Hematopoietic multipotent progenitor cell treated with erythropoietin and hydrocortisone succinate and interleukin-3 and kit ligand, for 8 days (in vitro differentiated cells): Measurements from ENCODE around the gene RNF26.
A peak's percentile ranks its signal among the peaks of the same experiment; 100 is the strongest.

Source experiments
- DNase-seq: peaks from one replicate; pipeline ENCODE4 v3.0.0-alpha.2; 2015

RNF26 gene

GRCh38 chr11:119336744-119337469 is 2.6 kb downstream of the RNF26 start:
- DNase-seq, result no peak

DNA sequence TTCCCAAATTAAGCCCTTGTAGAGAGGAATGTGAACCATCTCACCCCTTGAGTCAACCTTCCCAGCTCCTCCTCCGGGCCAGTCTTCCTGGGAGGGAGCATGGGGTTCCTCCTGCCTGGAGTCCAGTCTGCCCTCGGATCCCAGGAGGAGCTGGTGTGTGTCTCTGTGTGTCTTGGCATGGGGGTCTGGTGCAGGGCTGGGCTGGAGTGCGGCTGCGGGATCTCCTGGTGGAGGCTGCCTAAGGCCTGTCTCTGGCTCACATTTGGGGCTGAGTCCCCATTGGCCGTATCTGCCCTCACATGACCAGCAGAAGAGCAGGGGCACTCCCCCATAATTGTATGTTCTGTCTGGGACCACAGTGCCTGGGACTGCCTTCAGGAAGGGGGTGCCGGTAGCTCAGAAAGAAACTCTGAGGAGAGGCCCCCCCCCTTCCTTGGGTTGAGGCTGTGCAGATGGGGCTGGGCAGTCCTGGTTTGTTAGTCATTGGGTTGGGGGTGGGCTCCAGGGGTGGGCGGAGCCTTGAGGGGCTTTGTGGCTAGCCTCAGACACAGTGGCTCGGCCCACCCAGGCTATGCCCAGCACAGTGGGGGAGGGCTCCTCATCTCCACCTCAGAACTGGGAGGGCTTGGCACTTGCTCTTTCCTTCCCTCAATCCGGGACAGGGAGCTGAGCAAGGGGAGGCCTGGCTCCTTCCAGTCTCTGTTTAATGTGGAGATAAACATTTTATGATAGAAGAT is 3.4 kb downstream of the RNF26 start:
- DNase-seq, result no peak

GRCh38 chr11:119338318-119338890 is 4.1 kb downstream of the RNF26 start:
- DNase-seq, result peak; percentile 77

GRCh38 chr11:119338965-119339588 is 4.8 kb downstream of the RNF26 start:
- no peak for DNase-seq

DNA sequence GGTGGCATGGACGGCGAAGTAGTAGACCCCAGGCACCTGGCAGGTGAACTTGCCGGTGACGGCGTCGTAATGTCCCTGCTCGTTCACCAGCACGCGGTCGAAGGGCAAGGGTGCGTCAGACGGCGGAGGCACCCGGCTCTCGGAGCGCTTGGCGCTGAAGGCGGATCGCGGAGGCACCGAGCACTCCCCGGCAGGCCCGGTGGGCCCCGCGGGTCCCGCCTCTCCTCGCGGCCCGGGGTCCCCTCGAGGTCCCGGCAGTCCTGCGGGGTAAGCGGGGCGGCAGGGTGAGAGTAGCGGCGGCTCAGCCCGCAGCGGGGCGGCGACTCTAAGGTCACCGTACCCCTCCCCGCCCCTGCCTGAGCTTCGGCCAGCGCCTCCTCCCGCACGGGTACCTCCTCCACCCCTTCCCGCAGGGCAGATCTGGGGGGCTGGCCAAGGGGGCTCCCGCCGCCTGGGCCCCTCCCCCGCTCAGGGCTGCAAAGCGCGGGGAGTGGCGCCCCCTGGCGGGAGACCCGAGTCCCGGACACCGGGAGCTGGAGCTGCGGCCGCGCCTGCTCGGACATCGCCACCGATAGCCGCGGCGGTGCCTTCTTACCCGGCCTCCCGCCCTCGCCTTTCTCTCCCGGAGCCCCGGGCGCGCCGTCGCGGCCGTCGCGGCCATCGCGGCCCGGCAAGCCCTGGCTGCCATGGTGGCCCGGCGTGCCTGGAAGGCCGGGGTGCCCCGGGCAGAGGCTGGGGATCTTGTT is 5.4 kb downstream of the RNF26 start:
- DNase-seq, result no peak

GRCh38 chr11:119340335-119341221 is 6.3 kb downstream of the RNF26 start, which contains the start of gene C1QTNF5:
Gene C1QTNF5, minus strand, starts transcription at chr11:119340883. Its CDS starts 486 bp downstream, at chr11:119340397.
- no peak for DNase-seq

DNA sequence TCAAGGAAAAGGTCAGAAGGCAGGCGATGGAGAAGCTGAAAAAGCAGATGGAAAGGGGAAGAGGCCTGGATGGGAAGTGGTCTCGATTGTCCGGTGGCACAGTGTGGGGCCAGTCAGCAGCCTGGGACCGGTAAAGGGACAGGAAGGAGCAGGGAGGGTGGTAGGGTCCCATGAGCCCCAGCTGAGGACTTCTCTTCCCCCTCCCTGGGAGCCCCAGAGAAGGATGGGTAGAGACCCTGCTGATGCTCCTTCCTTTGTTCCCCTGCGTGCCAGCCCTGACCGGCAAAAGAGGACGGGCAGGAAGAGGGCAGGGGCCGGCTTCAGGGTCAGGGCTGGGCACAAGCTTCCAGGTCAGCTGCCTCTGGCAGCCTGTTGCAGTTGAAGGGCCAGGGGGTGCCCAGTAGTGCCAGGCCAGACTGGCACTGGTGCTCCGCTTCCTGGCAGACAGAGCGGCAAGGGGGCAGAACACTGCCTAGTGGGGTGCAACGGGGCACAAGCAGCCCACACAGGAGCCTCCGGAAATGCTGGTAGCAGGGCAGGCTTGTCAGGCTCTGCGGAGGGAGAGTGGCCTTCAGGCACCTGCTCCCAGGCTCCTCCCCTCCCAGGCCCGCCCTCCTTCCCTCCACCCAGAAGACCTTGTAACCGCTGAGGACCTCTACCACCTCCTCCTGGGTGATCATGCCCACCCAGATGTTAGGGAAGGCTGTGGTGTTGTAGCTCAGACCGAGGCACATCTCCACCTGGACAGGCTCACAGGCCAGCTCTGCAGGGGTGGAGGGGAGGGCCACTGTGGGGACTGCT is 7.1 kb downstream of the RNF26 start:
- DNase-seq, result no peak

DNA sequence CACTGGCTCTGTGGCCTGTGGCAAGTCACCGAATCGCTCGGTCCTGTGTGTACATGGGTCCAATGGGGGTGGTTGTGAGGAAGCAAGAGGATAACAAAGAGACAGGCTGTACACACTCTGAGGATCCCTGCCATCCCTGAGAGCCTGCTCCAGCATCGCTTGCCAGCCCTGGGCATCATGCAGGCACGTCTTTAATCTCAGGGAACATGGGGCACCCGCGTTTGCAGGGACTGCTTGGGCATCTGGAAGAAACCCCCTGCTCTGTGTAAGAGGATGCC is 7.6 kb downstream of the RNF26 start:
- no peak for DNase-seq

- DNase-seq, result no peak
Measured at GRCh38 chr11:119342362-119343130, 8.2 kb downstream of the RNF26 start.

DNA sequence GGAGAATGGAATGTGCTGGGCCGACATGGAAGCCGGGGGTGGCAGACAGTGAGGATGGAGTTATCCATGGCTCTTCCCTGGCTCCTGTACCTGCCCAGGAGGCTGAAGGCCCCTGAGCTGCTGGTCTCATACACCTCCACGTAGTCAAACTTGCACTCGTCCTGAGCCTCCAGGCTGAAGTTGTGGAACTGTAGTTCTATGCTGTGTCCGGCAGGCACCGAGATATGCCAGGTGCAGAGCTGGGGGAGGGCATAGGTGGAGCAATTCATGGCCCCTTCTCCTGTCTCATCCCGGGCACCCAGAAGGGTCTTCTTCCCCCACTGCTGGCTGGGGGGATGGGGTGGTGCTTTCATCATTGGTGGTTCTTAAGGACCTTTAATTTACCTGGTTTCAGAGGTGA is 9.4 kb downstream of the RNF26 start:
- DNase-seq, result no peak

DNA sequence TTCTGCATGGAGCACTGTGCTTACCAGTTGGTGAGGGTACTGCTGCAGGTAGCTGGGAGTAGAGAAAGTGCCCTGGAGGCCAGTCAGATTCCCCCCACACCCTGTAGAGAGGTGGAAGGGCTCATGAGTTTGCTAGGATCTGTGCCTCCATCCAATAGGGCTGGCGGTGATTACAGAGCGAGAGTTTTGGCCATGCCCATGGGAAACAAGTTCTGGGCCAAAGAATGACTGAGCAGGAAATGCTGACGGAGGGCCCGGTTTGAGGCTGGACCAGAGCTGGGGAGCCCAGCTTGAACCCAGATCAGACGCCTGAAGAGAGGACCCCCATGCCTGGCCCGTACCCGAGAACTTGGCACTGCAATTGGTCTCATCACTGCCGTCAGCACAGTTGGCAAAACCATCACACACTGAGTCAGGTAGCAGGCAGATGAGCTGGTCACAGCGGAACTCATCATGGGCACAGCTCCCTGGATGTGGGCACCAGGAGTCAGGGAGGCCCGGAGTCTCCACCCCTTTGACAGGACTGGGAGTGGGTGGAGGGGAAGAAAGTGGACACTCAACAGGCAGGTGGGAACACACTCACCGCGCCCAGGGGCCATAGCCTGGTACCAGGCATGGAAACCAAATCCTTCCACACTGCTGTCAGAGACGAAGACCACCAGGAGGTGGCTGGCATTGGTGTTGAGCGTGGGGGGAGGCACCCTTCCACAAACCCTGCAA is 10.1 kb downstream of the RNF26 start:
- no peak for DNase-seq

DNA sequence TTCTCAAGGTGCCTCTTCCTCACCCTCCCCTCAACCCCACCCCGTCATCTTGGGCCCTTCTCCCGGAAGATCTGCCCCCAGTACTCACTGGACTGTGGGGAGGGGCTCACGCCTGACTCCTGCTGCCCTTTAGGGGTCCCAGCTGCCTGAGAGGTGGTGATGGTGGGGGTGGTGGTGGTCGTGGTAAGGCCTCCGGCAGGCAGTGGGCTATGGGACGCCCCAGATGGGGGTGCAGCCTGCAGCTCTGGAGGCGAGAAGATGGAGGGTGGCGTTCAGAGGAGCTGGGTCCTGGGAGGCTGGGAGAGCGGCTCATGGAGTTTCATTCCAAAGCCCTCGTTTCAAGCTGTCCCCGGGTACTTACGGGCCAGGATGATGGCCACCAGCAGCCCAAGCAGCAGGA is 11.4 kb downstream of the RNF26 start:
- DNase-seq, result no peak

DNA sequence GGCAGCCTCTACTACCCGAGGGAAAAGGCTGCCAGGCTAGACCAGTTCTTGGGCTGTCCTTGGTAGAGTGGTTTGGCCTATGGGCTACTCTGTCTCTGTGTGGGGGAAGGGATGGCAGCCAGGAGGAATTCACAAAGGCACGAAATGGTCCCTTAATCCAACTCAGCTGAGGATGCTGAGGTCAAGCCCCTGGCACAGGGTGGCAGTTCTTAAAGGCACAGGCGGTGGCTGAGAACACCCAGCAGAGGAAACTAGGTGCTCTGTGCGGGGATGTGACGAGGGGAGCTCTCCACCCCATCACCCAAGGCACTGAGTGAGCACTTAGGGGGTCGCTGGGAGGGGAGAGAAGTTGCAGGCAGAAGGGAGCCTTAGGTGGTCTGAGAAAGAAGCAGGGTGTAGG is 12.3 kb downstream of the RNF26 start, which contains the start of gene MFRP:
TSS of gene MFRP (minus strand) at position 101 of the 400 bp plus-strand sequence. CDS start 192 bp downstream, outside the sequence.
- DNase-seq, result no peak

GRCh38 chr11:119347242-119347641 is 12.9 kb downstream of the RNF26 start:
- DNase-seq, result no peak

GRCh38 chr11:119347940-119348605 is 13.7 kb downstream of the RNF26 start:
- no peak for DNase-seq

- DNase-seq, result no peak
Measured at GRCh38 chr11:119350302-119350701, 16.0 kb downstream of the RNF26 start.

DNA sequence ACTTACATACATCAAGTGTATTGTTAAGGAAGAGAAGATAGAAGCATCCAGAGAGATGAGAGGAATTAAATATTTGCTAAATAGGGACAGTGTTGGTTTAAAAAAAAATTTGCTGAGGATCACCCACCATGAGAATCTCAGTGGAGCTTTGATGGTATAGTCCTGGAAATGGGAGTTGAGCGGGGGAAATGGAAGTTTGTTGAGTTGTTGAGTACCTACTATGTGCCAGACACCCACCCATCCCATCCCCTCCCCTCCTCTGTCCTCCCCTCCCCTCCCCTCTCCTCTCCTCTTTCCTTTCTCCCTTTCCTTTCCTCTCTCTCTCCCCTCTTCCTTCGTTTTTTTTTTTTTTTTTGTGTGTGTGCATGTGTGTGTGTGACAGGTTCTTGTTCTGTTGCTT is 16.9 kb downstream of the RNF26 start:
- no peak for DNase-seq

DNA sequence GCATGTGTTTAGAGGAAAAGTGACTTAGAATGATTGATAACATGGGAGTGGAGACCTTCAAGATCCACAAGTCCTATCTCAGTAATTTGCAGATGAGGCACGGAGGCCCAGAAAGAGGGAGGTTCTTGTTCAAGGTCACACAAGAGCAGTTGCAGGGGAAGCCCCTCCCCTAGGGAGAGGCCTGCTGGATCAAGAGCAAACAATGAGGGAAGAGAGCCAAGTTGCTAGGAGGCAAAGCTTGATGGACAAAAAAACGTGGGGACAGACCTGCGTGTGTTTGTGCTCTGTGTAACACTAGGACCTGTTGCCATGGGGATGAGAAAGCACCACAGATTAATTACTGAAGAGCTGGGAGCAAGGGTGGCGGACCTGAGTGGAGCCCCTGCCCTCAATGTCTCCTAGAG is 18.5 kb downstream of the RNF26 start:
- DNase-seq, result no peak
